ENCODE results near the gene LRRC14B. TPM values are rescaled to one million over a fixed set of nuclear protein-coding genes. Genes with fewer than 3 reads are reported as not detected.
"Not testable (repeated sequence)": the region's sequence is repeated elsewhere in the genome, so short reads cannot be mapped to it uniquely, and the experiment has no call there.

Gene LRRC14B
- polyA plus RNA-seq, 5 donors, result 0.14 to 1.6 (median 0.16) TPM; not detected in 2

DNA sequence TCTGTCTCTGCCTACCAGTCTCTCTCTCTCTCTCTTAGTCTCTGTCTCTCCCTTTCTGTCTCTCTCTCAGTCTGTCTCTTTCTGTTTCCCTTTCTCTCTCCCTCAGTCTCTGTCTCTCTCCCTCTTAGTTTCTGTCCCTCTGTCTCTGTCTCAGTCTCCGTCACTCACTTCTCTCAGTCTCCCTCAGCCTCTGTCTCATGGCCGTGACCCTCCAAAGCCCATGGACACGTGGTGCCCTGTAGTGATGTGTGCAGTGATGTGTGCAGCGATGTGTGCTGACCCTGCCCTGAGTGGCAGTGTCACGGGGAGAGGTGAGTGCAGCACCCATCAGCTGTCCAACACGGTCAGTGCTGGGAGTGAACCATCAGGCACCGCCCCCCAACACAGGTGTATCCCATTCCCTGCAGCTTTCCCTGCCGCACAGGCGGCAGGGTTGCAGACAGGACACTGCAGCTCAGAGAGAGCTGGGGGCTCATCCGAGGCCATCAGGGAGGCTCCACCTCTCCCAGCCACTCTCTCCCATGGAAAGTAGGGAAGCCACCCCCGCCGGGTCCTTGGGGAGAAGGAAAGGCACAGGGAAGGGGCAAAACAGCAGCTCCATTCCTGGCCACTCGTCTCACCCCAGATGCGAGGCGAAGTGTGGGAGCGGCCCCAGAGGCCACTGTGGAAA is 794 bp upstream of the LRRC14B start:
- no peak for DNase-seq

DNA sequence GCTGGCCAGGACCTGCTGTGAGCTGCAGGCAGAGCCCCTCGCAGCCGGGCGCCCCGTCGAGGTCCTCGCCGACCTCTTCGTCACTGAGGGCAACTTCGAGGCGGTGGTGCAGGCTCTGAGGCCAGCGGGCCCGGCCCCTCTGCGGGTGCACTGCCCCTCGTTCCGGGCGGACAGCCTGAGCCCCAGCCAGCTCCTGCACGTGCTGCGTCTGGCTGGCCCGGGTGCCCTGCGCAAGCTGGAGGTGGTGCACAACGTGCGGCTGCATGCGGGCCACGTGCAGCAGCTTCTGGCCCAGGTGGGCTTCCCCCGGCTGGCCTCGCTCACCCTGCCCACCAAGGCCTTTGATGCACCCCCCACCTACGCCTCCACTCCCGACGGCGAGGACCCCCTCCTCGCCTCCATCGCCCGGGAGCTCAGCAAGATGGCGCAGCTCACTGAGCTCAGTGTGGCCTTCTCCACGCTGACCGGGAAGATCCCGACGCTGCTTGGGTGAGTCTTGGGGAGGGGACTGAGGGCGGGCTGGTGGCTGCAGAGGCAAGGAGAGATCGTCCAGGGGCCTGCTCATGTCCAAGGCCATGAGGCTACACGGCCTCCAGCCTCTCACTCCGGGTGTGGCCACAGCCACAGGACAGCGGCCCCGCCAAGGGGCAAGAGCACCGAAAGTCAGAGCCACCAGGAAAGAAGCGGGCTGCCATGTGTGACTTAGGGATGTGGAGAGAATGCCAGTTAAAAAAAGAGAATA is 825 bp downstream of the LRRC14B start:
- no peak for DNase-seq

DNA sequence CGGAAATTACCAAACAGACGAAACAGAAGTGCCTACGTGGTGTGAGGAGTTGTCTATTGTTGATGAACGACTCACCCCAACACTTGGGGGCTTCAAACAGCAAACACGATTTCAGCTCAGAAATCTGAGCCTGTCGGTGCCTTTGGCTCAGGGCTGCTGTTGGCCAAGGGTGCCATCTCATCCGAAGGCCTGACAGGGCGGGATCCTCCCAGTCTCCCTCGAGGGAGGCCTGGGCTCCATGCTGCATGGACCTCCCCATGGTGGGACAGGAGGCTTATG is 1.3 kb downstream of the LRRC14B start:
- DNase-seq, result no peak

DNA sequence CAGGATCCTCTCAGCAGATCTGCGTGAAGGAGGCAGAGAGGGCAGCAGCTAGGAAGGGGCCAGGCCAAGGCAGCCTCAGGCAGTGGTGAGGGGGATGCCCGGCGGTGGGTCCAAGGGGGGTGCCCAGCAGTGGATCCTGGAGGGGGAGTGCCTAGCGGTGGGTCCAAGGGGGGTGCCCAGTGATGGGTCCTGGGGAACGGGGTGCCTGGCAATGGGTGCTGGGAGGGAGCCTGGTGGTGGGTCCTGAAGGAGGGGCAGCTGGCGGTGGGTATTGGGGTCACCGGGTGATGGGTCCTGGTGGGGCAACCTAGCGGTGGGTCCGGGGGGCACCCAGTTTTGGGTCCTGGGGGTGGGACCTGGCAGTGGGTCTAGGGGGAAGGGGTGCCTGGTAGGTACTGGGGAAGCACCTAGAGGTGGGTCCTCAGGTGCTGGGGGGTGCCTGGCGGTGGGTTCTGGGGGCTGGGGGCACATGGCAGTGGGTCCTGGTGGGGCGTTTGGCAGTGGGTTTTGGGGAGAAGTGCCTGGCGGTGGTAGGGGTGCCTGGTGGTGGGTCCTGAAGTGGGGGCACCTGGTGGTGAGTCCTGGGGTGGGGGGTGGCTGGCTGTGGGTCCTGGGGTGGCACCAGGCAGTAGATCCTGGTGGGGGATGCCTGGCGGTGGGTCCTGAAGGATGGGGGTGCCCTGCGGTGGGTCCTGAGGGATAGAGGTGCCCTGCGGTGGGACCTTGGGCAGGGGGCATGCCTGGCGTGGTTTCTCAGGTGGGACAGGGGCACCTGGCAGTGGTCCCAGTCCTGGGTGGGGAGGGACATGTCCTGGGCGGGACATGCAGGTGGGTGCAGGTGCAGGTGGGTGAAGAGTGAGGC is 1.9 kb downstream of the LRRC14B start:
- DNase-seq, result no peak

DNA sequence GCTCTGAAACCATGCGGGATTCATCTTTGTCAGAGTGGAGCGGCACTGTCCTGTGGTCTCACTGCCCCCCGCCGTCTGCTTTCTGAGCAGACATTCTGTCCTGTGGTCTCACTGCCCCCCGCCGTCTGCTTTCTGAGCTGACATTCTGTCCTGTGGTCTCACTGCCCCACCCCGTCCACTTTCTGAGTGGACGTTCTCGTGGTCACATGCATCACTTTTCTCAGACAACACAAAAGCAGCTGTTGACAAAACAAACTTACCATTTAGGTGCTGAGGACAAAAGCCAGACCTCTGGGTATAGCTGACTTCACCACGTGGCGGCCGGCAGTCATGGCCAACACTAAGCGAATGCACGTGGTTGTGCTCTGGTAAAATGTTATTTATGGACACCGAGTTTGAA is 2.8 kb downstream of the LRRC14B start:
- DNase-seq, result no peak

DNA sequence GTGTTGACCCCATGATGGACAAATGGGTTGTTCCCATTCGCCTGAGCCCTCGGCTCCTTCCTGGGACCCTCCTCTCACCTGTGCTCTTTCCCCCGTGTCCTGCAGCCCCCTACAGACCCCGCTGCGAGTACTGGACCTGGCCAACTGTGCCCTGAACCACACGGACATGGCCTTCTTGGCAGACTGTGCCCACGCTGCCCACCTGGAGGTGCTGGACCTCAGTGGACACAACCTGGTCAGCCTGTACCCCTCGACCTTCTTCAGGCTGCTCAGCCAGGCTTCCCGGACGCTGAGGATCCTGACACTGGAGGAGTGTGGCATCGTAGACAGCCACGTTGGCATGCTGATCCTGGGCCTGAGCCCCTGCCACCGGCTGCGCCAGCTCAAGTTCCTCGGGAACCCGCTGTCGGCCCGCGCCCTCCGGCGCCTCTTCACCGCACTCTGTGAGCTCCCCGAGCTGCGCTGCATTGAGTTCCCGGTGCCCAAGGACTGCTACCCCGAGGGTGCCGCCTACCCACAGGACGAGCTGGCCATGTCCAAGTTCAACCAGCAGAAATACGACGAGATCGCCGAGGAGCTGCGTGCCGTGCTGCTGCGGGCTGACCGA is 3.4 kb downstream of the LRRC14B start:
- no peak for DNase-seq

DNA sequence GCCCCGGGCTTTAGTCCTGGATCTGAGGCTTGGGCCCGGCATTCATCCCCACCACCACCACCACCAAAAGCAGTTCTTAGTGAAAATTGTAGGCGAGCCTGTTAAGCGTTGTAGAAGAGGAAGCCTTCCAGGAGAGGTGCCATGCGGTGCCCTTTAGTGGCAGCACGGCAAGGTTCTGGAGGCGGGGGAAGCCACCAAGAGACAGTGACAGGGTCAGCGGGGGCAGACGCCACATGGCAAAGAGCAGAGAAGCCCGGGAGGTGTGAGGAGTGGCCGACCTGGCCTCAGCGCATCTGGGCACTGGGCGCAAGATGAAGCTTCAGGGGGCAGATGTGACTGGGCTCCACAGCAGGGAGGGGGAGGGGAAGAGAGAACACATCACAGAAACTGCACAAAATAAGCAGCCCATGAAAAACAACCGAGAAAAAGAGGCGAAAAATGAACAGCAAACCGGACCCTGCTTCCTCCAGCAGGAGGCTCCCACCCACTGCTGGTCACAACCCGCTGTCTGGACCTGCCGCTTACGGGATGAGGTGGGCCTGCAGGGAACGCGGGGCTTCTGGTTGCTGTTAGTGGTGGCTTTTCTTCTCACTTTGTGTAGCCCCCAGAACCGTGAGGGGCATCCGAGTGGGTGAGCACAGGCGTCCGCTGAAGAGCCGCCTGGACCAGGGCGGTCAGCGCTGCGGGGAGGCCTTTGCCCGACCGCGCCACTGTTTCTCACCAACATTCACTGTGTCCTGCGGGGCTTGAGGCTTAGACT is 4.3 kb downstream of the LRRC14B start:
- DNase-seq, result no peak

DNA sequence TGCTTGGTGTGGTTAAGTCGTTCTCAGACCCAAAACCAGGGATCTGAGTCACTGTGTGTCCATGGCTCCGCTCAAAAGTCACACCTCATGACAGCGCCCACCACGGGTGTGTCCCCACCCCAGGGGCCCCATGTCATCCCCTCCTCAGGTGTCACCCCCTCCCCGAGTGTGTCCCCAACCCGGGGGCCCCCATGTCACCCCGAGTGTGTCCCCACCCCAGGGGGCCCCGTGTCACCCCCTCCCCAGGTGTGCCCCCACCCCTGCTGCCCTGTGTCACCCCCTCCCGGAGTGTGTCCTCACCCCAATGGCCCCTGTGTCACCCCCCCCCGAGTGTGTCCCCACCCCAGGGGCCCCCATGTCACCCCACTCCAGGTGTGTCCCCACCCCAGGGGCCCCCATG is 5.1 kb downstream of the LRRC14B start:
- DNase-seq, result no peak

DNA sequence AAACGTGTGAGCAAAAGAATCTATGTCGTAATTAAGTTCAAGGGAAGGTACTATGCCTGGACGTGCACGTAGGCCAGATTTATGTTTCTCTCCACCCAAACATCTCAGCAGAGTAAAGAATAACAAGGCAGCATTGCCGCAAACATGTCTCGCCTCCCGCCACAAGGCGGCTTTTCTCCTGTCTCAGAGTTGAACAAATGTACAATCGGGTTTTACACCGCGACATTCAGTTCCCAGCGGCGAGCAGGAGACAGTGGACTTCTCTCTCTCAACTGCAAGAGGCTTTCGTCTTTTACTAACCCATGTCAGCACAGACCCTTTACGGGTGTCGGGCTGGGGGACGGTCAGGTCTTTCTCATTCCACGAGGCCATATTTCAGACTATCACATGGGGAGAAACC is 5.7 kb downstream of the LRRC14B start:
- not testable (repeated sequence) for DNase-seq

DNA sequence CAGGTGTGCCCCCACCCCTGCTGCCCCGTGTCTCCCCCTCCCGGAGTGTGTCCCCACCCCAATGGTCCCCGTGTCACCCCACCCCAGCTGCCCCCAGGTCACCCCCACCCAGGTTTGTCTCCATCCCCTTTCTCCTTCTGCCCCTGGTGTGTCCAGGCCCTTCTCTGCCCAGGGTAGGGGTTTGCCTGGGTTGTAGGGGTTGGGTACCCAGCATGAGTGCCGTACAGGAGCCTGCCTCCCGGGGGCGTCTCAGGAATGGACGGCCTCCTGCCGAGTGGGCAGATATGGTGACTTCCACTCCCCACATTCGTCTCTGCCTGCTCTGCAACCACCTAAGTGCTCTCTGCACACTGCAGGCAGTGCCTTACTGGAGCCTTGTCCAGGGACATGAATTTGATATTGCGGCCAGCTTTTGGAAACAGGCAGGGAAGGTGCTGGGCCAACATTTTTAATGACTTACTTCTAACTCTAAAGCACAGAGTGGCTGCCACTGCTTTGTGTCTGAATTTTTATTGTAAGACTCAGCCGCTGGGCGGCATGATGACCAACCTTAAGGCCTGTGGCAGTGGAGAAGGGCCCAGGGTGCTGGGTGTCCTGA is 6.7 kb downstream of the LRRC14B start:
- DNase-seq, result no peak

DNA sequence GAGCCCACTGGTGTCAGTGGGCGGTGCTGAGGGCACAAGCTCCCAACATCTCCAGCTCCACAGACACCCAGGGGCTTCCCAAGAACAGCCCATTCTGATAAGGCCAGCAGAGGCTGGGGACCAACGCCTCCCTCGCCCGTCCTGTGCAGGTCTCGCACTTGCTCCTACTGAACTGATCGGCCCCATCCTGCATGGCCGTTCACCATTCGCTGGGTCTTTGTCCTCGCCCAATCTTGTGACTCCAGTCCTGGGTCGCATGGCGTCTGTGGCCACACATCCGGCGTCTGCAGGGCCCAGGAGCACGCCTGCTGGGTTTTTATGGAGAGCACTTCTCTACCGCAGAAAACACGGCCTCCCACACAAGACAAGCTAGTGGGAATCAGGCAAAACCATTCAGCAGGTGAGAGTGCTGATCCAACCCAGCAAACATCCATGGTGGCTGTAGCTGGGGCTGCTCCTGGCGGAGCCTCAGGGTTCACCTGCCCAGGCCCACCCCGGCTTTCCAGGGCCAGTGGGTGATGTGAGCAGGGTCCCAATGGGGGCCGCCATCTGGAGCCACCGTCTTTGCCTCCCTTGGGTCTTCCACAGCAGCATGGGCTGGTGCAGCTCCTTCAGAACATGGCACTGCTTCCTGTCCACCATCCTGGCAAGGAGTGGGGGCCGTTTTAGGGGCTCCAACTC is 7.4 kb downstream of the LRRC14B start:
- no peak for DNase-seq

DNA sequence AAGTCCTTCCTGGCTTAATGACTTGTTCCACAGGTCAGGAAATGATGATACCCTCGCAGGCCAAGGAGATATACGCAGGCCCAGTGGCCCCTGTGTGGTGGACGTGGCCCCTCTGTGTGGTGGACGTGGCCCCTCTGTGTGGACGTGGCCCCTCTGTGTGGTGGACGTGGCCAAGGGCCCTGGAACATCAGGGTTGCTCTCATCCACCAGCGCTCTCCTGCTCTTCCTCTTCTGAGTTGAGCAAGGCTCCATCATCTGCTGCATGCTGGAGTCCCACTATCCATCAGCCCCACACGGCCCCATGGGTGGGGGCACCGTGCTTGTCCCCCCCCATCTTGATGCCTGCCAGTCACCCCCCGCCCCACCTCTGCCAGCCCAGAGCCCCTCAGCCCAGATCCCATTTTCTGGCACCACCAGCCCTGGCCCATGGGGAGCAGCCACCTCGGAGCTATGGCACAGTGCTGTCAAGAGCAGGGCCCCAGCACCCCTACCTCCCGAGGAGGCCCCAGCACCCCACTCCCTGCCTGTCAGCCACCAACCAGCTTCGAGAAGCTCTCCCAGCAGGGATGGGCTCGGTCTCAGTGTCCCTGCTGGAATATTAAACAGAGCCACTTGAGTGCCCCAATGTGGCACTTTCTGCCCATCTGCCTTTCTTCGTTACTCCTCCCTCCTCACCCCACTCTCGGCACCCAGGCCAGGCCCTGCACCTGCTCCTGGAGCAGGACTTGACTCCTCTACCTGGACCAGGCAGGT is 8.1 kb downstream of the LRRC14B start:
- DNase-seq, result no peak

DNA sequence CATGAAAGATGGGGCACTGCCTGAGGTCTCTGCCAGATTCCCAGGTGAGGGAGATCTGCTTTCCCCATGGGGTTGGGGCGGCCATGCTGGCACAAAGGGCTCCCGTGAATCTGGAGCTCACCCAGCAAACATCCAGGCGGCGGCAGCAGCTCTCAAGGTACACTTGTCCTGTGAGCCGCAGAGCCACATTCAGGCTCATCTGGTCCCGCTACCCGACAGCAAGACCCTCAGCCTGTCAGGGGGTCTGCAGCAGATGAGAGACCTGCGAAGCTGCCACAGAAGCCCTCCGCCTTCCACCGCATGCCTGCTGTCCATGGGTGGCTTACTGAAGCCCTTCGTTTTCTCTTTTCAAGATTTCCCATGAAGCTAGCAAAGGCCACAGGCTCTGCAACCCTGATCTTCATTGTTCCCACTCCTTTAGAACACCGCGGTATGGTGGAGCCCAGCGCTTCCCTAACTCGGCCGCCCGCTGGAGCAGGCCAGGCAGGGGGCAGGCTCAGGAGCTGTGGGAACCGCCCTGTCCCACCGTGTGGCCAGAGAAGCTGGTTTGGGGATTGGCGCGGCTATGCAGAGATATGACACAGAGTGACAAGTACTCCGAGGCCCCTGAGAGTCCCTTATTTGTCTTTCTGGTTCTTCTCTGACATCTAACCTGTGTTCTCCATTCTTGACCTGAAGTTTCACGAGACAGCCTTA is 8.8 kb downstream of the LRRC14B start:
- DNase-seq, result no peak

DNA sequence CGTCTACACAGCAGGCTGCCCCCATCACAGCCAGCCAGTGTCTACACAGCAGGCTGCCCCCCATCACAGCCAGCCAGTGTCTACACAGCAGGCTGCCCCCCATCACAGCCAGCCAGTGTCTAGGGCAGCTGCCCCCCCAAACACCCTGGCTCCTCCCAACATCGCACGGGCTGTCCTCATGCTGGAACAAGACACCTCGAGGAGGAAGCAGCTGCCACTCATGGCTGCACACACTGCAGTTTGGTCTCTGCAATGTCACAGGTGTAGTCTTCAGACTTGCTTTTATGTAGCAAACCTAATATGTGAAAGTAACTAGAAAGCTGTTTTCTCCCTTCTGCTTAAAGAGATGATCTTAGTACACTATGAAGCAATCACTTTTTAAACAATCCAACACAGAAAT is 9.7 kb downstream of the LRRC14B start:
- DNase-seq, result no peak

DNA sequence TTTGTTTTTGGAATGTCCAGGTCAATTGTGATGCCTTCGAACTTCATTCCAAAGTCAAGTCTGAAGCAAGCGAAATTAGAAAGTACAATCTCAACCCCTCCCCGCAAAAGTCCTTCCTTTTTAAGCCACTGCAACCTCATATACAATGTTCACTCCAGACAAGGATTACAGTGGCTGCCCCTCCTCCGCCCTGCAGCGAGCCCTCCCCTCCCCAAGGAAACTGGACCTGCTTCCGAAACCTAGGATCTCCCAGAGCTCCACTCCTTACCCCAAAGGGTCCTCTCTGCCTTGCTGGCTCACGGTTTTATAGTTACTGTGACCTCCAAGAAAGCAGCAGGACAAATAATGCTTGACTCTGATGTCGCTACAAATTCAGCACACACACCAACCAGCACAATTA is 10.4 kb downstream of the LRRC14B start:
- no peak for DNase-seq

DNA sequence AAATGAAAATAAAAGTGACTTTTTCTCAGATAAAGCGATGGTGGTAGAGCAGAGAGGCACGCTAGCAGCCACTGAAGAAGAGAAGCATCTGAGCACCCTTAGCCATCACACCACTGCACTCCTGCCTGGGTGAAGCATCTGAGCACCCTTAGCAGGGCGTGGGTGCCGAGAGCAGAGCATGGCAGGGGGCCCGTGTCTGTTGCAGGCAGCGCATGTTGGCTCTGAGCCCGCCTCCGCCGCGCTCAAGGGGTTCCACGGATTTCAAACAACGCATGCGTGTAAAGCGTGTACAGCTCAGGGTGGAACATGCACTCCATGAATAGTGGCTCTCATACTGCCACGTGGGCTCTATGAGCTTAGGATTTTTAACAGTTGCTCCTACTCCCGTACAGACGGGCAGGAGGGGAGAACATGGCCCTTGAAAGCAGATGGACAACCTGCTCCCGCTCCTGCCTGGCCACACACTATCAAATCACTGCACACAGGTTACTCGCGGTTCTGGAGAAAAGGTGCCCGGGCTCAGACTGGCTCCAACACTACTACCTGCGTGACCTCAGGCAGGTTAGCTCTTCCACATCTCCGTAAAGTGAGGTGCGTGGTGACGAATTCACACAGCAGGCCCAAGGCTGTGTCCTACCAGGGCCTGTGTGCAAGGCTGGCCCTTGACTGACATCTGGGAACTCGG is 12.1 kb downstream of the LRRC14B start:
- DNase-seq, result no peak

DNA sequence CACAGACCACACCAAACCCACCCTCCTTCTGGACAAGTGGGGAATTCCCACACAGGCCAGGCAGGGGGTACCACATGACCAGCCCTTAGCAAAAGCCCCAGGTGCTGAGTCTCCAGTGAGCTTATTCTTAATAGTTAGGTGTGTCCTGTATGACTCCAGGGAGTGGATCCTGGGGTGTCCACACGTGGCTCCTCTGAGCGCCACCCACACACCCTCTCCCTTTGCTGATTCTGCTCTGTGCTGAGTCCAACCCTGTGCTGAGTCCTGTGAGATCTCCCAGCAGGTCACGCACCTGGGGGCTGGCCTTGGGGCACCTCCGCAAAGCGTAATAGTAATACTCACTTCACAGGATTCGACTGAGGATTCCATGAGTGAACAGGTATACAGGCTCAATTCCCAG is 12.7 kb downstream of the LRRC14B start:
- DNase-seq, result no peak

DNA sequence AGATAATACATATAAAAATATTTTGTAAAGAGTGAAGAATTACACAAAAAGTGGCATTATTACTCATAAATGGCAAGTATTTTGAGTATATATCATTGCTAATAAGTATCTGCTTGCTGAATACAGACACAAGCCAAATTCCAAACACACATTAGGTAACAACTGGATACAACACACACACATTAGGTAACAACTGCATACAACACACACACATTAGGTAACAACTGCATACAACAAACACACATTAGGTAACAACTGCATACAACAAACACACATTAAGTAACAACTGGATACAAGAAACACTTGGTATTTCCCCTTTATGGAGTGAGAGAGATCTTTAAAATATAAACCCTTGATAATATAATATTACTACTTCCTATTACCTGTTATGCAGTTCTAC is 13.2 kb downstream of the LRRC14B start:
- DNase-seq, result no peak

Data from right lung (tissue), 5 donors.